ENCODE measurements around the gene FOXE3. TPM values are rescaled to one million over a fixed set of nuclear protein-coding genes. Genes with fewer than 3 reads are reported as not detected.

Gene FOXE3
- total and polyA plus RNA-seq, 7 donors = 0.15 TPM; not detected in 6

- Histone ChIP-seq H3K4me1 (peaks cover 0 to under 1% (median 0%) of the 10 kb centered on the region in 4 donors), H3K27me3 (peaks cover 6 to 22% (median 13%) of the 10 kb centered on the region in 3 donors), H3K27ac (no peak overlapping the region), H3K36me3 (no peaks in the 10 kb centered on the region), H3K4me3 (no peak overlapping the region), H3K9me3 (no peaks in the 10 kb centered on the region)
- no peak for DNase-seq
- WGBS, 2 donors = 50 to 51% methylated on average over 2 of the region's 2 CpGs
- intact Hi-C loops (cut with DNase I) = no loop called here
- TF ChIP-seq CTCF (IDR thresholded peaks at IDR 0.05) (no peak), POLR2AphosphoS5 (IDR thresholded peaks at IDR 0.05) (no peak), POLR2A (IDR thresholded peaks at IDR 0.05) (no peak), EP300 (IDR thresholded peaks at IDR 0.05) (no peak)
Observed at GRCh38 chr1:47411436-47411835, 4.6 kb upstream of the FOXE3 start.

GRCh38 chr1:47412437-47412836, 3.6 kb upstream of the FOXE3 start:
- no peak overlapping the region for H3K27ac ChIP-seq
- H3K36me3 ChIP-seq = no peaks in the 10 kb centered on the region
- H3K4me1 ChIP-seq = peaks cover 0 to 9% (median 3%) of the 10 kb centered on the region in 4 donors
- H3K4me3 ChIP-seq = no peak overlapping the region
- intact Hi-C loops (cut with DNase I) = no loop called here
- no peak for TF ChIP-seq CTCF (IDR thresholded peaks at IDR 0.05)
- no peaks in the 10 kb centered on the region for H3K9me3 ChIP-seq
- DNase-seq = no peak
- peaks cover 16 to 27% (median 20%) of the 10 kb centered on the region in 3 donors for H3K27me3 ChIP-seq
- WGBS, 2 donors = 94% methylated on average over 14 of the region's 14 CpGs

- peaks cover 19 to 52% (median 30%) of the 10 kb centered on the region in 3 donors for H3K27me3 ChIP-seq
- 1 to 2% methylated on average over 134 of the region's 134 CpGs for WGBS, 2 donors
- H3K4me3 ChIP-seq = peak overlapping the region in 2 of 4 donors; percentile 18 to 28
- H3K9me3 ChIP-seq = no peaks in the 10 kb centered on the region
- peaks cover 0 to 9% (median 3%) of the 10 kb centered on the region in 4 donors for H3K4me1 ChIP-seq
- no peak for DNase-seq
- no peak for TF ChIP-seq POLR2AphosphoS5 (IDR thresholded peaks at IDR 0.05)
- no peak for TF ChIP-seq POLR2A (IDR thresholded peaks at IDR 0.05)
- TF ChIP-seq EP300 (IDR thresholded peaks at IDR 0.05) = no peak
- no peak for TF ChIP-seq CTCF (IDR thresholded peaks at IDR 0.05)
- no peak overlapping the region for H3K27ac ChIP-seq
- intact Hi-C loops (cut with DNase I) = no loop called here
- H3K36me3 ChIP-seq = no peaks in the 10 kb centered on the region
Observed at GRCh38 chr1:47416319-47417169, 459 bp downstream of the FOXE3 start.

GRCh38 chr1:47417170-47418044, 1.3 kb downstream of the FOXE3 start:
- TF ChIP-seq POLR2A (IDR thresholded peaks at IDR 0.05) = no peak
- TF ChIP-seq CTCF (IDR thresholded peaks at IDR 0.05) = no peak
- TF ChIP-seq EP300 (IDR thresholded peaks at IDR 0.05) = no peak
- TF ChIP-seq POLR2AphosphoS5 (IDR thresholded peaks at IDR 0.05) = no peak
- no peak overlapping the region for H3K4me3 ChIP-seq
- no peaks in the 10 kb centered on the region for H3K36me3 ChIP-seq
- DNase-seq = no peak
- H3K27ac ChIP-seq = no peak overlapping the region
- peaks cover 19 to 52% (median 30%) of the 10 kb centered on the region in 3 donors for H3K27me3 ChIP-seq
- intact Hi-C loops (cut with DNase I) = no loop called here
- 31 to 33% methylated on average over 39 of the region's 39 CpGs for WGBS, 2 donors
- H3K9me3 ChIP-seq = no peaks in the 10 kb centered on the region
- H3K4me1 ChIP-seq = peaks cover 0 to 9% (median 3%) of the 10 kb centered on the region in 4 donors
